GM21526 (cell line): ENCODE measurements around the gene KCNQ1OT1.

Experiments used
- ATAC-seq: cut with Tn5 transposase; IDR thresholded peaks from one replicate; pipeline ENCODE4 v1.9.1; 2021; ENCODE audit warnings: moderate library complexity; ENCODE audit not compliant: unreplicated experiment, low FRiP score

KCNQ1OT1 gene

GRCh38 chr11:2586087-2586792, 113.6 kb downstream of the KCNQ1OT1 start:
- no peak for ATAC-seq

GRCh38 chr11:2585566-2586086, 114.2 kb downstream of the KCNQ1OT1 start:
- no peak for ATAC-seq

- ATAC-seq: no peak
Measured at GRCh38 chr11:2584812-2585565, 114.8 kb downstream of the KCNQ1OT1 start.

- ATAC-seq: no peak
Measured at GRCh38 chr11:2584434-2584811, 115.4 kb downstream of the KCNQ1OT1 start.

DNA sequence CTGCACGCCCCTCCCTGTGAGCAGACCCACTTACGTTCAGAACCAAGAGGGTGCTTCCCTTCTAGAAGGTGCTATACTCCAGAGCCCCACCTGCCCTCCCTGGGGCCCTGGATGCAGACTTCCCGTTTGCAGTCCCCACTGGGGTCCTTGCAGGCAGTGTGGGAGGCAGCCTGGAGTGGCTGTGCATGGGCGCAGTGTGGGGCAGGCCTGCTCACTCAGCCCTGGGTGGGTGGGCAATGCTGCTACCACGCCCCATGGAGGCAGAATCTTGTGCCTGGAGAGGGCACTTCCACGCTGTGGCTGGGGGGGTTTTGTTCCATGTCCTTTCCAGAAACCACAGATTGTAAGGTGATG, 116.2 kb downstream of the KCNQ1OT1 start:
- no peak for ATAC-seq

DNA sequence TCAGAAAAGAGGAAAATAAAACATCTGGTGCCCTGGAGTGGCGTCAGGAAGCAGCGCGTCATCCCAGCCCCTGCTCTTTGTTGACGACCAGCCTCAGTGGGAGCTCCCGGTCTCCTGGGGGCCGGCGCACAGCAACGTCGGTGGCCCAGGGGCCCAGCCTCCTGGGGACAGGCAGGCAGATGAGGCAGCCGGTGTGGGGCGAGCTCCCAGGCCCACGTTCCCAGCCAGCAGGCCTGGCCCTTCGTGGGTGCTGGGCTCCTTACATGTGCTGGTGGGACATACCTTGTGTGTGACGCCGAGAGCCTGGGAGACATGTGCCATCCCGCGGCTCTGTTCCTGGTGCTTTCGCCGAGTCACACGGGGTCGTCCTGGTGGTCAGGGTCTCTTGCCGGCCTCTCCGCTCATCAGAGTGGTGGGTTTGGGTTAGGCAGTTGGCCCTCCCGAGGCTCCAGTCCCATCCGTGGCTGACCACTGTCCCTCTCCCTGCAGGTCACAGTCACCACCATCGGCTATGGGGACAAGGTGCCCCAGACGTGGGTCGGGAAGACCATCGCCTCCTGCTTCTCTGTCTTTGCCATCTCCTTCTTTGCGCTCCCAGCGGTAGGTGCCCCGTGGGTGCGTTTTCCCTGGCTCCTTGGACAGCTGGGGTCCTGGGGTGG, 116.7 kb downstream of the KCNQ1OT1 start:
- ATAC-seq: no peak

- ATAC-seq: no peak
Measured at GRCh38 chr11:2582351-2582945, 117.3 kb downstream of the KCNQ1OT1 start.

- ATAC-seq: no peak
Measured at GRCh38 chr11:2581931-2582350, 117.9 kb downstream of the KCNQ1OT1 start.

DNA sequence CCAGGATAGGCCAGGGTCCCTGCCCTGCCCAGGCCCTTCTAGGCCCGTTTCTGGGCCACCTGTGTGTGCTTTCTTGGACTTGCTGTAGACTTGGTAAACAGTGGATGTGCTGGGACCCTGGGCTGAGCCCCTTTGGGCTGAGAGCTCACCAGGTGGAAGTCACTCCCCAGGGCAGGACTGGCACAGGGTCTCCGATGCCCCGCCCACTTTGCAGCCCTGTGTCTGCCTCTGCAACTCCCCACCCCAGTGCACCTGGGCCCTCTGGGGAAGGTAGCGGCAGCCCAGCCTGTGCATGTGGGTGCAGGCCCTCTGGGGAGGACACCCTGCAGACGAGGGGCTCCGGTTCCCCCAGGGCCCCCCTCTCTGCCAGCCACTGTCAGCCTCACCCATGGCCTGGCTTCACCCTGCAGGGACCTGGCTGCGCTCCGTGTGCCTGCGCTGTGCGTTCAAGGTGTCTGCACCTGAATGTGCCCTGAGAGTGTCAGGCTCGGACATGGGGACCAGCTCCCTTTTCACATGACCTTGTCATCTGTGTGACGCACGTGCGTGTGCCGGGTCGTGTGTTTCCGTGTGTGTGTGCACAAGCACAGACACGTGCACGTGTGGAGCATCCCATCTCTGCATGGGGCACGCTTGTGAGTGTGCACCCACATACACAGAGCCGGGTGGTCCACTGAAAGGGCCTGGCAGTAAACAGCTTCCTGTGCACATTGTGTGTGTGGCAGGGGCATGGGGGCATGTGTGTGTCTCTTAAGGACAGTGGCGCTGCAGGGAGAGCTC, 118.5 kb downstream of the KCNQ1OT1 start:
- ATAC-seq: no peak

GRCh38 chr11:2580571-2581001, 119.2 kb downstream of the KCNQ1OT1 start:
- no peak for ATAC-seq

DNA sequence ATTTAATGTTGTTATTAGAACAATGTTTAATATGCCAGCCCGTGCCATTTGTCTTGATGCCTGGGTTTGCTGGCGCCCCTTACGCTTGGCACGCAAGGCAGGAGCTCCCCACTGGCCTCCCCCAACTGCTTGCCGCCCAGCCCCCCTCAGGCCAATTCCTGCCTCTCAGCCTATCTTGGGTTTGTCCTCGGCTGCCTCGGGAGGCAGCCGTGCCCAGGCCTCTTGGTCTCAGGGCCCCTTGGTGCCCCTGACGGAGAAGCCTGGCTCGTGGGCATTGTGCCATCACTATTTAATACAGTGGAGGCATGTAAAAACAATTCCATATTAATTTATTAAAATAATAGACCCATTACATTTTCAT, 119.8 kb downstream of the KCNQ1OT1 start:
- no peak for ATAC-seq

DNA sequence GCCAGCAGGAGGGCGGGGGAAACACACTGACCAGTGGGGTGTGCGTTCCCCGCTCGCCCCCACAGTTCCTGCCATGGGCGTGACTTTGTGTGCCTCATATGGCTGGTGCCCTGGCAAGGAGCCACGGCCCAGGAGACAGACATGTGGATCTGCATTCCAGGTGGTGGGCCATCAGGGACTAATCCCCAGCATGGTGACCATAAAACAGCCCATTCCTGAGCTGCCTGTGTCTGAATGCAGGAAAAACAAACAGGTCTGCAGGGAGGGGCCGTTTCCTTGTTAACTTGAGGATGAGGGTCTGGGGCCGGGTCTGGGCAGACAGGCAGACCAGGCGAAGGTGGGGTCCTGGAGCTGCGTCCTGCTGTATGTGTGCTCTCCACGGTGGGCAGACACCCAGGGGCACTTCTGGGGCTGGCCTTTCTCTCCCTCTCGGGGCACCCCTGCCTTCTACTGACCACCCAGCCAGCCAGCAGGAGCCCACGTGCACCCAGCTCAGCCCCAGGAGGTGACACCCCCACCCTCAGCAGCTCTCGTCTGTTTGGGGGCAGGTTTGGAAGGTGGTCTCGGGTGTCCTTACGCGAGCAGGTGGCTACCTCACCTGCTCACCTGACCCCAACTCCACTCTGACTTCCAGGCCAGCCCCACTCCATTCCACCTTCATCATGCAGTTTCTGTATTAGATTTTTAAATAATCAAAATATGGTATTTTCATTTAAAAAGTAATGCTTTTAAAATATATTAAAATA, 120.3 kb downstream of the KCNQ1OT1 start:
- ATAC-seq: no peak

DNA sequence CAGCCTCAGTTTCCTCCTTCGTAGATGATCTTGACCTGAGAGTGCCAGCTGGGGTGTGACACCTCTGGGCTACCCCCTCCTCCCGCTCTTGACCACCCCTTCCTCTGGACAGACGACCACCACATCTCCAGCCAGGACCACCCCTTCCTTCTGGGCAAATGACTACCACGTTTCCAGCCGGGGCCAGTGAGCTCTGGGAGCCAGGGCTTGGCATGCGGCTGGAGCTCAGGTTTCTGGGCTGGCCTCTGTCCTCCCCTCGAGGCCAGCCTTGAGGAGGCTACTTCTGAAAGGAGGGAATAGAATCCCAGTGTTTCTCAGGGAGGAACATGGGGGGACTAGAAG, 120.9 kb downstream of the KCNQ1OT1 start:
- ATAC-seq: no peak

DNA sequence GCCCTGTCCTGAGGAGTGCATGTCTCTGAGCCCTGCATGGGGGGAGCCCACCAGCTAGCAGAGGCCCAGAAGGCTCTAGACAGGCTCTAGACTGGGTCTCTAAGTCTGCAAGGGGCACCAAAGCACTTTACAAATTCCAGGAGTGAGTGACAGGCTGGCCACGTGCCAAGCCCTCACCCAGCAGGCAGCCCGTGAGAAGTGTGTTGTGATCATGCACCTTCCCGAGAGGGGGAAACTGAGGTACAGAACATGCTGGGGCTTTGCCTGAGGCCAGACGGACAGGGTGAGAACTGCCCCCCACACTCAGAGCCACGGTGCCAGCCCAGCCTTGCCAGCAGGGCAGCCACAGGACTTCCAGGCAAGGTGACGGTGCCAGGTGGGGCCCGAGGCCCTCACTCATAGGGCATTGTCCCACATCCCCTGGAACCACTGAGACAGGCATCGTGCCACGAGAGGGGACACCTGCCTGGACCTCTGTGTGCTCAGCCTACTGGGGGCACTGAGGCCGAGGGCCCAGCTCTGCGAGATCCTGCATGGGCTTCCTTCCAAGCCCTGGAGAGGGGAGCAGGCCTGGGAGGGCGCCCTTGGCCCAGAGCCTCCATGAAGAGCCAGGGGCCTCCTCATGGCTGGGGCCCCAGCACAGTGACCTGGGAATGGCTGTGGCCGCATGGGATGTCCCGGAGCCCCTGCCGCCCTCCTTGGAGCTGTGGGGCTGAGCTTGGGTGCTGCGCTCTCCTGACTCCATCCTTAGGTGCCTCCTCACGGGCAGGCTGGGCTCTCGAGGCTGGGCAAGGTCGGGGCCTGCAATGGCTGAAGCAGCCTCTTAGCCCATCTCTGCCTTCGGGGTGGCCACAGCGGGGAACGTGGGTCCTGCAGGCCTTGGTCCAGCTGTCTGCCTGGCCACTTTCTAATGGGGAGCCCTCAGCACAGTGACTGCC, 121.5 kb downstream of the KCNQ1OT1 start:
- no peak for ATAC-seq

GRCh38 chr11:2577031-2577990, 122.5 kb downstream of the KCNQ1OT1 start:
- no peak for ATAC-seq

DNA sequence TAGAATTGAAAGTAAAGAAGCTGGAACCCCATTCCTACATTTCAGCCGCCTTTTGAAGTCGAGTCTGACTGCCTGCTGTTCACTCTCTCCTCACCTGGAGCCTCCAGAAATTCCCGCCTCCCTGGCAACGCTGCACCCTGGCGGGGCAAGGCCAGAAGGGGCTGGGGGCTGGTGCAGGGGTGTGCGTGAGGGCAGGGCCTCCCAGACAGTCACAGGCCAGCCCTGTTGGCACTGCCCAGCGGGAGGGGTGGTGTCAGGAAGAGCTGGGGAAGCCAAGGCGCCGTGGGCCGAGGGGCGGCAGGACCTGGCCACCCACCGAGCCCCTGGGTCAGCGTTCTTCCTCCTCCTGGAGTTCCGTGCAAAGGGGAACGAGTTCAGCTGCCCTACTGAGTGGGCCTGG, 123.2 kb downstream of the KCNQ1OT1 start:
- ATAC-seq: no peak

DNA sequence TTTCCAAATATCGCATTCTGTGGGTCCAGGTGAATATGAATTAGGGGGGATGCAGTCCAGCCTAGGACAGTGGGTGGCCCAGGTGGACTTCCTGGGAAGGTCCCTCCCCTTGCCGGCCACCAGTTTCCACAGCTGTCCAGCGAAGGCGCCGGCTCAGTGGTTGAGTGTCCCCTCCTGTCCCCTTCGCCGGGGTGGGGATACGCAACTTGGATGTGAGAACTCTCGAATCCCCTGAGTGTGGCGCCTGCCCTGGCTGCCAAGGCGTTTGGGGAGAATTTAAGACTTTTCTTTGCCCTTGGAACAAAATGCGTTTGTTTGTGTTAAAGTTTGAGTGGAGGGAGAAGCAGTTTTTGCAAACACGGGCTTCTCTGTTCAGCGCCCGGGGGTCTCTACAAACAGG, 123.7 kb downstream of the KCNQ1OT1 start:
- ATAC-seq: no peak
